GM12891 (cell line): ENCODE results near the gene CHAC1.

Experiments used
- DNase-seq: peaks from one replicate; pipeline ENCODE4 v3.0.0; 2011; ENCODE audit warnings: low spot score; ENCODE audit not compliant: insufficient read length
- FAIRE-seq: peaks from 2 replicates; lab custom pipeline; 2011; peaks lifted over from hg19 to GRCh38; lab: Jason Lieb, UNC
- PAX5 ChIP-seq: IDR thresholded peaks from 2 replicates; pipeline ENCODE4 v1.6.1; 2011; ENCODE audit warnings: low read length, moderate library complexity, mild to moderate bottlenecking; ENCODE audit not compliant: insufficient read depth, severe bottlenecking
- POLR2A ChIP-seq: IDR thresholded peaks from 2 replicates; pipeline ENCODE4 v1.6.1; 2011; ENCODE audit warnings: low read depth, low read length, control low read depth
- POLR2AphosphoS5 ChIP-seq: IDR thresholded peaks from 2 replicates; pipeline ENCODE4 v1.6.1; 2011; ENCODE audit warnings: low read depth, low read length, control low read depth
- POU2F2 ChIP-seq: IDR thresholded peaks from 2 replicates; pipeline ENCODE4 v1.6.1; 2011; ENCODE audit warnings: low read depth, mild to moderate bottlenecking, control low read depth, low read length, moderate library complexity
- SPI1 ChIP-seq: IDR thresholded peaks from 2 replicates; pipeline ENCODE4 v1.6.1; 2011; ENCODE audit warnings: low read depth, low read length, control low read depth
- TAF1 ChIP-seq: IDR thresholded peaks from 2 replicates; pipeline ENCODE4 v1.6.1; 2011; ENCODE audit warnings: low read depth, low read length, control low read depth

Gene CHAC1

GRCh38 chr15:40912478-40912877 lies 40.8 kb upstream of the CHAC1 start:
- DNase-seq: no peak
- FAIRE-seq: peak; percentile 23
- TF ChIP-seq POLR2A: no peak
- TF ChIP-seq POU2F2: no peak
- no peak for TF ChIP-seq PAX5
- no peak for TF ChIP-seq SPI1
- no peak for TF ChIP-seq POLR2AphosphoS5
- no peak for TF ChIP-seq TAF1

GRCh38 chr15:40914013-40914412 lies 39.3 kb upstream of the CHAC1 start:
- no peak for TF ChIP-seq TAF1
- TF ChIP-seq POLR2A: no peak
- TF ChIP-seq POU2F2: no peak
- TF ChIP-seq POLR2AphosphoS5: no peak
- no peak for TF ChIP-seq PAX5
- no peak for TF ChIP-seq SPI1
- DNase-seq: no peak
- peak; percentile 91 for FAIRE-seq

GRCh38 chr15:40914486-40914885 lies 38.8 kb upstream of the CHAC1 start:
- TF ChIP-seq POLR2A (no peak), TAF1 (no peak), PAX5 (no peak), POU2F2 (no peak), POLR2AphosphoS5 (no peak), SPI1 (no peak)
- FAIRE-seq (no peak), DNase-seq (no peak)

- TF ChIP-seq POLR2A: no peak
- TF ChIP-seq POLR2AphosphoS5: no peak
- no peak for TF ChIP-seq SPI1
- DNase-seq (no peak), FAIRE-seq (no peak)
Observed at GRCh38 chr15:40915116-40915661, 38.1 kb upstream of the CHAC1 start.

- DNase-seq (no peak), FAIRE-seq (no peak)
- TF ChIP-seq POU2F2 (no peak), POLR2A (no peak), SPI1 (no peak), POLR2AphosphoS5 (no peak), PAX5 (no peak), TAF1 (no peak)
Observed at GRCh38 chr15:40915679-40916078, 37.6 kb upstream of the CHAC1 start.

GRCh38 chr15:40917585-40917984 lies 35.7 kb upstream of the CHAC1 start:
- DNase-seq (no peak), FAIRE-seq (no peak)
- no peak for TF ChIP-seq TAF1
- TF ChIP-seq PAX5: no peak
- no peak for TF ChIP-seq POU2F2
- no peak for TF ChIP-seq POLR2AphosphoS5
- no peak for TF ChIP-seq POLR2A

GRCh38 chr15:40918146-40918798 lies 35.0 kb upstream of the CHAC1 start:
- no peak for TF ChIP-seq SPI1
- no peak for TF ChIP-seq TAF1
- TF ChIP-seq POU2F2: no peak
- TF ChIP-seq PAX5: no peak
- no peak for TF ChIP-seq POLR2AphosphoS5
- no peak for TF ChIP-seq POLR2A
- FAIRE-seq: no peak

GRCh38 chr15:40918799-40919392 lies 34.4 kb upstream of the CHAC1 start:
- DNase-seq (no peak), FAIRE-seq (no peak)
- no peak for TF ChIP-seq POLR2AphosphoS5
- no peak for TF ChIP-seq POLR2A
- TF ChIP-seq TAF1: no peak
- no peak for TF ChIP-seq SPI1

More at GRCh38 chr15:40918146-40918798, 35.0 kb upstream of the CHAC1 start:
- DNase-seq: no peak

GRCh38 chr15:40921949-40922607 lies 31.2 kb upstream of the CHAC1 start:
- no peak for DNase-seq
- TF ChIP-seq POU2F2: no peak
- no peak for TF ChIP-seq SPI1
- no peak for TF ChIP-seq POLR2AphosphoS5
- TF ChIP-seq PAX5: no peak
- TF ChIP-seq TAF1: no peak
- TF ChIP-seq POLR2A: no peak
- no peak for FAIRE-seq
